Measurements from ENCODE around the gene MPHOSPH6. TPM values are rescaled to one million over a fixed set of nuclear protein-coding genes. Genes with fewer than 3 reads are reported as not detected.

MPHOSPH6 gene
- total RNA-seq, 4 donors from 2014 or later, result 35.3 to 73.5 (median 51.9) TPM

DNA sequence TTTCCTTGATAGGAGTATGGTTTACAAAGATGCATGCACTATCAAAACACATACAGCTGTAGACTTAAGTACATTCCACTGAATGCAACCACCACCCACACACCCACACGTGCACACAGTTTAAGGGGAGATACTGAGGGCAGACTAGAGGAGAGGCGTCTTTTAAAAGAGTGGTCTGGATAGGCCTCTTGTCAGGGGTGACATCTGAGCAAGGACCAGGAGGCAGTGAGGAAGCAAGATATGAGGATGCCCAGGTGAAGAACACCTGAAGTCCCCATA is 12.6 kb downstream of the MPHOSPH6 start:
- WGBS, 2 donors, result 45 to 60% methylated on average over 2 of the region's 2 CpGs
- H3K9me3 ChIP-seq, result no peaks in the 10 kb centered on the region
- DNase-seq, result no peak
- no peak for TF ChIP-seq POLR2A (IDR thresholded peaks at IDR 0.05)
- TF ChIP-seq, protein P1, sequence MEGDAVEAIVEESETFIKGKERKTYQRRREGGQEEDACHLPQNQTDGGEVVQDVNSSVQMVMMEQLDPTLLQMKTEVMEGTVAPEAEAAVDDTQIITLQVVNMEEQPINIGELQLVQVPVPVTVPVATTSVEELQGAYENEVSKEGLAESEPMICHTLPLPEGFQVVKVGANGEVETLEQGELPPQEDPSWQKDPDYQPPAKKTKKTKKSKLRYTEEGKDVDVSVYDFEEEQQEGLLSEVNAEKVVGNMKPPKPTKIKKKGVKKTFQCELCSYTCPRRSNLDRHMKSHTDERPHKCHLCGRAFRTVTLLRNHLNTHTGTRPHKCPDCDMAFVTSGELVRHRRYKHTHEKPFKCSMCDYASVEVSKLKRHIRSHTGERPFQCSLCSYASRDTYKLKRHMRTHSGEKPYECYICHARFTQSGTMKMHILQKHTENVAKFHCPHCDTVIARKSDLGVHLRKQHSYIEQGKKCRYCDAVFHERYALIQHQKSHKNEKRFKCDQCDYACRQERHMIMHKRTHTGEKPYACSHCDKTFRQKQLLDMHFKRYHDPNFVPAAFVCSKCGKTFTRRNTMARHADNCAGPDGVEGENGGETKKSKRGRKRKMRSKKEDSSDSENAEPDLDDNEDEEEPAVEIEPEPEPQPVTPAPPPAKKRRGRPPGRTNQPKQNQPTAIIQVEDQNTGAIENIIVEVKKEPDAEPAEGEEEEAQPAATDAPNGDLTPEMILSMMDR (IDR thresholded peaks at IDR 0.05), result no peak
- no peaks in the 10 kb centered on the region for H3K27me3 ChIP-seq
- peaks cover 0 to 65% (median 3%) of the 10 kb centered on the region in 3 donors for H3K36me3 ChIP-seq
- intact Hi-C loops (cut with DNase I), result no loop called here
- H3K4me1 ChIP-seq, result peaks cover 5 to 22% (median 7%) of the 10 kb centered on the region in 3 donors
- no peak overlapping the region for H3K4me3 ChIP-seq
- H3K27ac ChIP-seq, result peak overlapping the region; percentile 62 to 73 (median 70)

DNA sequence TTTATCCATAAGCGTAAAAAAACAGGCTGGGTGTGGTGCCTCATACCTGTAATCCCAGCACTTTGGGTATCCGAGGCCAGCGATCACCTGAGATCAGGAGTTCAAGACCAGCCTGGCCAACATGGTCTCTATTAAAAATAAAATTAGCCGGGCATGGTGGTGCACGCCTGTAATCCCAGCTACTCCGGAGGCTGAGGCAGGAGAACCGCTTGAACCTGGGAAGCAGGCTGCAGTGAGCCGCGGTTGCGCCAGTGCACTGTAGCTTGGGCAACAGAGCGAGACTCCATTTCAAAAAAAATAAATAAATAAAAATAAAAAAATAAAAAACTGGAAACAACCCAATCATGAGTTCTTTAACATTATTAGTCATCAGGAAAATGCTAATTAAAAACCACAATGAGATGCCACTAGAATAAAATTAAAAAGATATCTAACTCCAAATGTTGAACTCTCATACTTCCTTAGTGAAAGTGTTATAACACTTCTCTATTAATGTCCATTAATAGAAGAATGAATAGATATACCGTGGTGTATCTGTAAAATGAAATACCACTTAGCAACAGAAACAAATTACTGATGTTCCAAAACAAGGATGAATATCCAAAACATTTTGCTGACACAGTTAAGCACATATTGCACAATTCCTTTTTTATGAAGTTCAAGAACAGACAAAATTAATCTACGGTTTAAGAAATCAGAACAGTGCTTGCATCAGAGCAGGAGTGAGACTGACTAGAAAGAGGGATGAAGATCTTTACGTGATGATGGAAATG is 13.1 kb downstream of the MPHOSPH6 start:
- TF ChIP-seq, protein P1 (IDR thresholded peaks at IDR 0.05), result no peak
- TF ChIP-seq POLR2A (IDR thresholded peaks at IDR 0.05), result no peak
- Histone ChIP-seq H3K27ac (peak overlapping the region; percentile 62 to 73 (median 70)), H3K4me1 (peaks cover 5 to 24% (median 7%) of the 10 kb centered on the region in 3 donors), H3K4me3 (no peak overlapping the region), H3K36me3 (peaks cover 0 to 65% (median 0%) of the 10 kb centered on the region in 3 donors), H3K27me3 (no peaks in the 10 kb centered on the region), H3K9me3 (no peaks in the 10 kb centered on the region)
- intact Hi-C loops (cut with DNase I), result no loop called here
- WGBS, 2 donors, result 65 to 77% methylated on average over 14 of the region's 14 CpGs
- DNase-seq, result no peak

DNA sequence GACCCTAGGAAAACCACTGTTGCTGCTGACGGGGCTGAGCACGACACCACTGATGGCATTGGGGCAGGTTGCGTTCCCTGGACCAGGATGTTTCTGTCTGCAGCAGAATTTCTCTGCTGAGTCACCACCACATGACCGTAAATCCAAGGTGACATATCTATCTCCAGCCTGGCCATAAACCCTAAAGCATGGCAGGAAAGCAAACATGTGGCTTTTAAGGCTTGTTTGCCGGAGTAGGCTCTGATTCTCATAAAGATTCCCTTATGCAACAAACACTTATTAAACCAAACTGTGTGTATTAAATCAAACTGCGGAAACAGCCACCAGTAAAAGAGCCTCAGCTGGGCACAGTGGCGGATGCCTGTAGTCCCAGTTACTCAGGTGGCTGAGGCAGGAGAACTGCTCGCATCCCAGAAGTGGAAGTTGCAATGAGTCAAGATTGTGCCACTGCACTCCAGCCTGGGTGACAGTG is 17.3 kb downstream of the MPHOSPH6 start:
- peaks cover 3 to 18% (median 3%) of the 10 kb centered on the region in 3 donors for H3K4me1 ChIP-seq
- no peak overlapping the region for H3K4me3 ChIP-seq
- WGBS, 2 donors, result 88 to 89% methylated on average over 6 to 8 of the region's 8 CpGs
- no peak for TF ChIP-seq POLR2A (IDR thresholded peaks at IDR 0.05)
- TF ChIP-seq, protein P1 (IDR thresholded peaks at IDR 0.05), result no peak
- intact Hi-C loops (cut with DNase I), result no loop called here
- no peak overlapping the region for H3K27ac ChIP-seq
- H3K27me3 ChIP-seq, result no peaks in the 10 kb centered on the region
- H3K9me3 ChIP-seq, result no peaks in the 10 kb centered on the region
- DNase-seq, result no peak
- peaks cover 0 to 73% (median 0%) of the 10 kb centered on the region in 3 donors for H3K36me3 ChIP-seq

DNA sequence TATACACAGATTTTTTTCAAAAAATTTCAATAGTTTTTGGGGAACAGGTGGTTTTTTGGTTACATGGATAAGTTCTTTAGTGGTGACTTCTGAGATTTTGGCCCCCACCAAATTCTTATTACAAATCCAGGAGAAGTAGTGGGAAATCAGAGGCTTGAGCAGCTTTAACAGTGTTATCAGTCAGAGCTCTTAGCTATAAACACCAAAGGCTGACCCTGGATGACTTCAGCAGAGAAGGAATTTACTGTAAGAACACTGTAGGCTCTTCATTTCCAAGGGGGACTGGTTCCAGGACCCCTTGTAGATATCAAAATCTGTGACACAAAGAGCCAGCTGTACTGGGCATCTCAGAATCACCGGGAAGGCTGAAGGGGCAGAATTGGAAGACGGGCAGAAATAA is 17.8 kb downstream of the MPHOSPH6 start:
- no peak overlapping the region for H3K27ac ChIP-seq
- DNase-seq, result no peak
- no peaks in the 10 kb centered on the region for H3K9me3 ChIP-seq
- TF ChIP-seq, protein P1 (IDR thresholded peaks at IDR 0.05), result no peak
- TF ChIP-seq POLR2A (IDR thresholded peaks at IDR 0.05), result no peak
- WGBS, 2 donors, result 92 to 93% methylated on average over 2 of the region's 2 CpGs
- no peak overlapping the region for H3K4me3 ChIP-seq
- no peaks in the 10 kb centered on the region for H3K27me3 ChIP-seq
- intact Hi-C loops (cut with DNase I), result no loop called here
- H3K36me3 ChIP-seq, result peaks cover 0 to 78% (median 0%) of the 10 kb centered on the region in 3 donors
- H3K4me1 ChIP-seq, result peaks cover 0 to 14% (median 0%) of the 10 kb centered on the region in 3 donors

DNA sequence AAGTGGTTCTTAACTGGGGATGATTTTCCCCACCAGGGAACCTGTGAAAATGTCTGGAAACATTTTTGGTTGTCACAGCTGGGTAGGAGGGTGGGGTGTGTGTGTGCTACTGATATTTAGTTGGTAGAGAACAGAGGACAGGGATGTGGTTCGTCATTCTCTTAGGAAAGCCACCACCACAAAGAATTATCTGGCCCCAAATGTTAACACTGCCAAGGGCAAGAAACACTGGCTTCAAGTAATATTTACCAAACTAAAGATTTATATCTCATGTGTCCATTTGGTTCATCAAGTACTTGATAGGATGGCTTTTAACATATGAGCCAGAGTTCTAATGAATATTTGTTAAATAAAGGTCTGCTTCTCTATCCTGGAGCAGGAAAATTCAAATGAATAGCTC is 19.5 kb downstream of the MPHOSPH6 start:
- no peak for TF ChIP-seq POLR2A (IDR thresholded peaks at IDR 0.05)
- TF ChIP-seq, protein P1 (IDR thresholded peaks at IDR 0.05), result no peak
- WGBS, 2 donors, result 75 to 89% methylated on average over 1 of the region's 1 CpG

More for the DNA sequence above, 19.5 kb downstream of the MPHOSPH6 start:
- no peak for DNase-seq
- H3K36me3 ChIP-seq, result peaks cover 0 to 84% (median 0%) of the 10 kb centered on the region in 3 donors
- no peak overlapping the region for H3K4me3 ChIP-seq
- H3K27ac ChIP-seq, result no peak overlapping the region
- H3K9me3 ChIP-seq, result no peaks in the 10 kb centered on the region
- H3K4me1 ChIP-seq, result peaks cover 0 to 13% (median 0%) of the 10 kb centered on the region in 3 donors
- no peaks in the 10 kb centered on the region for H3K27me3 ChIP-seq
- intact Hi-C loops (cut with DNase I), result no loop called here
